A549 (cell line): ENCODE data around the gene NDUFB5. TPM values are rescaled to one million over a fixed set of nuclear protein-coding genes. Genes with fewer than 3 reads are reported as not detected.
"Not testable (repeated sequence)": the region's sequence is repeated elsewhere in the genome, so short reads cannot be mapped to it uniquely, and the experiment has no call there.

Experiments
- ATAC-seq, 2 experiments: fragments of 200-7000 bp in 1 of 2; fragments of >200 bp in 1 of 2; cut with Nextera tagmentation in 1 of 2; cut with Tn5 transposase in 1 of 2; 3 replicates each; pipeline versions ENCODE4 v1.8.0 to v1.9.1; 2018 to 2020; ENCODE audit warnings: mild to moderate bottlenecking in 1 of 2, moderate library complexity in 1 of 2
- CTCF ChIA-PET: fragments of 300-600 bp; sonication (Branson Sonifier 250); formaldehyde crosslinking; extraction: SDS; loops from one replicate; lab custom pipeline; 2021; ENCODE audit warnings: antibody characterized with exemption, inconsistent platforms; lab: Yijun Ruan, JAX
- POLR2A ChIA-PET: fragments of 350-600 bp; formaldehyde crosslinking; extraction: SDS; loops from one replicate; lab custom pipeline; 2021; ENCODE audit warnings: antibody characterized with exemption, inconsistent platforms; lab: Yijun Ruan, JAX
- DNase-seq, 2 experiments: peaks; one replicate each; pipeline versions ENCODE4 v3.0.0 to v3.0.0-alpha.2; 2011 to 2016; ENCODE audit warnings: low read depth in 1 of 2, low spot score in 1 of 2
- FAIRE-seq: peaks from 2 replicates; lab custom pipeline; 2011; peaks lifted over from hg19 to GRCh38; lab: Jason Lieb, UNC
- H3K27ac ChIP-seq, 2 experiments: fragments of >200 bp; sonication (Bioruptor Twin); formaldehyde crosslinking; 3 replicates each; pipeline ENCODE4 v1.5.1; 2016 to 2017
- H3K4me1 ChIP-seq: fragments of >200 bp; sonication (Bioruptor Twin); formaldehyde crosslinking; 3 replicates; pipeline ENCODE4 v1.6.1; 2016
- H3K4me2 ChIP-seq: fragments of >200 bp; sonication (Bioruptor Twin); formaldehyde crosslinking; 3 replicates; pipeline ENCODE4 v1.6.1; 2016
- H3K4me3 ChIP-seq: fragments of >200 bp; sonication (Bioruptor Twin); formaldehyde crosslinking; 3 replicates; pipeline ENCODE4 v1.5.1; 2016
- H3K9me3 ChIP-seq: fragments of >200 bp; sonication (Bioruptor Twin); formaldehyde crosslinking; 3 replicates; pipeline ENCODE4 v1.6.1; 2016
- ATOH8 ChIP-seq: fragments of 250-450 bp; sonication (Bioruptor Pico); IDR thresholded peaks from 2 replicates; pipeline ENCODE4 v1.5.0; 2020; ENCODE audit warnings: low read depth, mild to moderate bottlenecking, moderate library complexity
- BCL3 ChIP-seq: fragments of >200 bp; sonication (Bioruptor Twin); formaldehyde crosslinking; IDR thresholded peaks from 3 replicates; pipeline ENCODE4 v1.6.1; 2016
- CEBPB ChIP-seq, 2 experiments: fragments of >200 bp in 1 of 2; sonication (Bioruptor Twin) in 1 of 2; formaldehyde crosslinking in 1 of 2; IDR thresholded peaks; 2 replicates each; pipeline ENCODE4 v1.6.1; 2012 to 2016
- EHF ChIP-seq: fragments of 250-450 bp; sonication (Bioruptor Pico); IDR thresholded peaks from 2 replicates; pipeline ENCODE4 v1.5.0; 2020; ENCODE audit warnings: mild to moderate bottlenecking
- ESRRA ChIP-seq: fragments of 150-350 bp; IDR thresholded peaks from 2 replicates; pipeline ENCODE4 v1.6.1; 2014; ENCODE audit warnings: mild to moderate bottlenecking, low read length, borderline replicate concordance
- FOSL2 ChIP-seq, 2 experiments: fragments of 450-650 bp in 1 of 2; fragments of >200 bp in 1 of 2; sonication (Bioruptor Twin) in 1 of 2; formaldehyde crosslinking; IDR thresholded peaks; 2 replicates each; pipeline versions ENCODE4 v1.5.0 to v1.6.1; 2016 to 2020; ENCODE audit warnings: mild to moderate bottlenecking in 1 of 2, moderate library complexity in 1 of 2
- HOXB13 ChIP-seq: fragments of 250-450 bp; sonication (Bioruptor Pico); IDR thresholded peaks from 2 replicates; pipeline ENCODE4 v1.5.0; 2020; ENCODE audit warnings: low read depth, mild to moderate bottlenecking, moderate library complexity
- HOXB5 ChIP-seq: fragments of 250-450 bp; sonication (Bioruptor Pico); IDR thresholded peaks from 2 replicates; pipeline ENCODE4 v1.5.0; 2020; ENCODE audit warnings: mild to moderate bottlenecking, moderate library complexity
- MAX ChIP-seq: IDR thresholded peaks from 2 replicates; pipeline ENCODE4 v1.6.1; 2012
- PBX3 ChIP-seq: IDR thresholded peaks from 2 replicates; pipeline ENCODE4 v1.6.1; 2012
- POLR2A ChIP-seq: IDR thresholded peaks from 2 replicates; pipeline ENCODE4 v1.6.1; 2012; ENCODE audit warnings: mild to moderate bottlenecking, low read length
- POLR2AphosphoS2 ChIP-seq: conservative IDR thresholded peaks from 2 replicates; pipeline ENCODE4 v1.6.1; 2012; ENCODE audit warnings: low read length, improper control_type of control experiment, inconsistent platforms
- REST ChIP-seq: fragments of 200-600 bp; sonication (generic); IDR thresholded peaks from 2 replicates; pipeline ENCODE4 v1.6.1; 2016; ENCODE audit warnings: antibody characterized with exemption, mild to moderate bottlenecking, moderate library complexity
- SREBF2 ChIP-seq: fragments of 450-650 bp; IDR thresholded peaks from 2 replicates; pipeline ENCODE4 v1.6.1; 2014; ENCODE audit warnings: mild to moderate bottlenecking, moderate library complexity
- TFCP2L1 ChIP-seq: fragments of 250-450 bp; sonication (Bioruptor Pico); IDR thresholded peaks from 2 replicates; pipeline ENCODE4 v1.5.0; 2021; ENCODE audit warnings: mild to moderate bottlenecking
- TP53 ChIP-seq: fragments of 250-450 bp; sonication (Bioruptor Pico); IDR thresholded peaks from 2 replicates; pipeline ENCODE4 v1.5.0; 2021; ENCODE audit warnings: mild to moderate bottlenecking, moderate library complexity
- ZFP36 ChIP-seq: fragments of 450-650 bp; IDR thresholded peaks from 2 replicates; pipeline ENCODE4 v1.6.1; 2014; ENCODE audit warnings: borderline replicate concordance; ENCODE audit not compliant: partially characterized antibody
- ZNF302 ChIP-seq: fragments of 250-450 bp; sonication (Bioruptor Pico); IDR thresholded peaks from 2 replicates; pipeline ENCODE4 v1.9.0; 2021; ENCODE audit warnings: inconsistent platforms, mild to moderate bottlenecking, moderate library complexity
- WGBS: methylation state at CpG from one replicate; pipeline ENCODE4 v1.1.6; 2017; ENCODE audit errors: missing lambda C conversion rate; 5-methylcytosine and 5-hydroxymethylcytosine counted together
- polyA plus RNA-seq, 4 experiments: library from polyadenylated mRNA; depleted of rRNA in 3 of 4; stranded (reverse); fragments of >200 nt; fragmentation: RNase III in 1 of 4; extraction: RNeasy Plus Mini Kit Qiagen cat#74134 plus additional on column Dnase treatment in 1 of 4; gene quantifications; 2 replicates in 3 of 4; 3 replicates in 1 of 4; pipeline ENCODE4 v1.2.3, GENCODE V29; 2011 to 2017

The NDUFB5 gene
- polyA plus RNA-seq, 2 of the 4 experiments (the other 2 are of a cell fraction), result 65.5 to 66.1 TPM

- TF ChIP-seq ZFP36 (no peak), POLR2AphosphoS2 (no peak), FOSL2 (IDR thresholded peaks at IDR 0.05) (no peak), FOSL2 (CRISPR knock-in tag; IDR thresholded peaks at IDR 0.05) (no peak), POLR2A (no peak), CEBPB (IDR thresholded peaks at IDR 0.05) (no peak), TP53 (no peak), SREBF2 (no peak), BCL3 (no peak), TFCP2L1 (CRISPR knock-in tag) (no peak), MAX (no peak)
- FAIRE-seq, result no peak
- H3K27ac ChIP-seq, result no peak overlapping the region
- DNase-seq, result no peak
- ChIA-PET CTCF (no interaction called here), POLR2A (no interaction called here)
- ATAC-seq, result no peak
- H3K4me2 ChIP-seq, result no peak overlapping the region
- WGBS, result 69% methylated on average over 3 of the region's 3 CpGs
- H3K4me1 ChIP-seq, result peaks cover 12% of the 10 kb centered on the region
- H3K9me3 ChIP-seq, result no peaks in the 10 kb centered on the region
- no peak overlapping the region for H3K4me3 ChIP-seq
Observed at GRCh38 chr3:179642871-179643270, 38.3 kb downstream of the NDUFB5 start.

- peaks cover 12% of the 10 kb centered on the region for H3K4me1 ChIP-seq
- ATAC-seq, H3K9me3 ChIP-seq, DNase-seq, FAIRE-seq, H3K4me3 ChIP-seq: not testable (repeated sequence)
- WGBS, result 89% methylated on average over 8 of the region's 8 CpGs
- CTCF ChIA-PET, result interaction anchor here (0.6 to 0.9 kb wide), 2 partner anchors 15 to 185 kb away, joined by 3 read pairs; no protein-coding TSS in a partner anchor
- peak overlapping the region; percentile 27 for H3K4me2 ChIP-seq
- peak overlapping the region in 1 of 2 experiments; percentile 75; a peak in 4 of 6 replicates for H3K27ac ChIP-seq
- POLR2A ChIA-PET, result interaction anchor here (0.7 kb wide), 1 partner anchor 9 kb away, joined by 3 read pairs; the partner anchor contains the start of gene USP13
Observed at GRCh38 chr3:179643837-179644236, 39.2 kb downstream of the NDUFB5 start.

GRCh38 chr3:179646177-179646576 lies 41.6 kb downstream of the NDUFB5 start:
- H3K4me1 ChIP-seq, result peaks cover 12% of the 10 kb centered on the region
- no peaks in the 10 kb centered on the region for H3K9me3 ChIP-seq
- no peak overlapping the region for H3K4me3 ChIP-seq
- TF ChIP-seq SREBF2 (no peak), ATOH8 (CRISPR knock-in tag) (no peak)
- WGBS, result 76% methylated on average over 3 of the region's 3 CpGs
- CTCF ChIA-PET, result interaction anchor here (1.0 kb wide), 1 partner anchor 32 kb away, joined by 4 read pairs; no protein-coding TSS in a partner anchor
- no peak overlapping the region for H3K27ac ChIP-seq
- ATAC-seq (no peak), DNase-seq (no peak), FAIRE-seq (no peak)
- POLR2A ChIA-PET, result no interaction called here
- no peak overlapping the region for H3K4me2 ChIP-seq

- ATAC-seq, result no peak
- 61% methylated on average over 11 of the region's 11 CpGs for WGBS
- peak overlapping the region; percentile 81 for H3K4me3 ChIP-seq
- no peak for FAIRE-seq
- H3K27ac ChIP-seq, result peak overlapping the region; percentile 93 to 99
- no peaks in the 10 kb centered on the region for H3K9me3 ChIP-seq
- H3K4me2 ChIP-seq, result peak overlapping the region; percentile 69
- ChIA-PET POLR2A (interaction anchor here (0.5 to 1.3 kb wide), 2 partner anchors 47 to 1836 kb away, joined by 3 to 4 read pairs; partner anchors contain the start of genes MRPL47 and NDUFB5), CTCF (interaction anchor here (0.6 to 3.1 kb wide), 3 partner anchors 8 to 225 kb away, joined by 3 to 27 read pairs (median 3); no protein-coding TSS in a partner anchor)
- DNase-seq, result no peak
- H3K4me1 ChIP-seq, result peaks cover 12% of the 10 kb centered on the region; the same call in 2 of the 3 replicates
- TF ChIP-seq REST (no peak), ZFP36 (no peak), HOXB13 (CRISPR knock-in tag) (no peak), HOXB5 (CRISPR knock-in tag) (no peak), ZNF302 (CRISPR knock-in tag) (no peak), BCL3 (no peak), ESRRA (no peak), PBX3 (no peak), EHF (CRISPR knock-in tag) (no peak)
Observed at GRCh38 chr3:179651687-179652446, 47.3 kb downstream of the NDUFB5 start.
